NT2/D1 (cell line): ENCODE measurements around the gene ANXA10.

Experiments used
- SUZ12 ChIP-seq: IDR thresholded peaks from 2 replicates; pipeline ENCODE4 v1.6.1; 2011; ENCODE audit not compliant: insufficient read length, insufficient read depth; ENCODE audit errors: extremely low read depth
- ZNF274 ChIP-seq: IDR thresholded peaks from 2 replicates; pipeline ENCODE4 v1.6.1; 2011; ENCODE audit warnings: mild to moderate bottlenecking, low read depth, low read length

GRCh38 chr4:168129802-168130201 is 37.5 kb downstream of the ANXA10 start:
- TF ChIP-seq ZNF274 (no peak), SUZ12 (no peak)
